ENCODE data around the gene PPP1CC.
A peak's percentile ranks its signal among the peaks of the same experiment; 100 is the strongest.
"Not testable (repeated sequence)": the region's sequence is repeated elsewhere in the genome, so short reads cannot be mapped to it uniquely, and the experiment has no call there.

PPP1CC gene

GRCh38 chr12:110742718-110743570 lies at the start of gene PPP1CC:
TSS of gene PPP1CC (minus strand) at chr12:110742891. CDS start at chr12:110742707, 184 bp downstream.
- DNase-seq (ENCODE audit: low read depth): peak; percentile 91

- DNase-seq (ENCODE audit: low read depth): no peak
Measured at GRCh38 chr12:110791589-110791988, 48.9 kb upstream of the PPP1CC start.

GRCh38 chr12:110790301-110790700 lies 47.6 kb upstream of the PPP1CC start:
- peak; percentile 41 for DNase-seq (ENCODE audit: low read depth)

GRCh38 chr12:110786012-110786411 lies 43.3 kb upstream of the PPP1CC start:
- no peak for DNase-seq (ENCODE audit: low read depth)

GRCh38 chr12:110785240-110785639 lies 42.5 kb upstream of the PPP1CC start:
- no peak for DNase-seq (ENCODE audit: low read depth)

GRCh38 chr12:110782922-110783321 lies 40.2 kb upstream of the PPP1CC start:
- no peak for DNase-seq (ENCODE audit: low read depth)

- DNase-seq (ENCODE audit: low read depth): no peak
Measured at GRCh38 chr12:110782094-110782493, 39.4 kb upstream of the PPP1CC start.

- no peak for DNase-seq (ENCODE audit: low read depth)
Measured at GRCh38 chr12:110780448-110780847, 37.8 kb upstream of the PPP1CC start.

GRCh38 chr12:110778833-110779577 lies 36.3 kb upstream of the PPP1CC start:
- no peak for DNase-seq (ENCODE audit: low read depth)

- DNase-seq (ENCODE audit: low read depth): no peak
Measured at GRCh38 chr12:110776410-110776809, 33.7 kb upstream of the PPP1CC start.

- no peak for DNase-seq (ENCODE audit: low read depth)
Measured at GRCh38 chr12:110775997-110776396, 33.3 kb upstream of the PPP1CC start.

- DNase-seq (ENCODE audit: low read depth): no peak
Measured at GRCh38 chr12:110774824-110775223, 32.1 kb upstream of the PPP1CC start.

GRCh38 chr12:110768960-110769359 lies 26.3 kb upstream of the PPP1CC start:
- no peak for DNase-seq (ENCODE audit: low read depth)

- no peak for DNase-seq (ENCODE audit: low read depth)
Measured at GRCh38 chr12:110767863-110768262, 25.2 kb upstream of the PPP1CC start.

- no peak for DNase-seq (ENCODE audit: low read depth)
Measured at GRCh38 chr12:110766311-110767154, 23.8 kb upstream of the PPP1CC start.

GRCh38 chr12:110765572-110765971 lies 22.9 kb upstream of the PPP1CC start:
- DNase-seq (ENCODE audit: low read depth): not testable (repeated sequence)

- no peak for DNase-seq (ENCODE audit: low read depth)
Measured at GRCh38 chr12:110765111-110765510, 22.4 kb upstream of the PPP1CC start.

- no peak for DNase-seq (ENCODE audit: low read depth)
Measured at GRCh38 chr12:110763583-110763982, 20.9 kb upstream of the PPP1CC start.

GRCh38 chr12:110762891-110763290 lies 20.2 kb upstream of the PPP1CC start:
- no peak for DNase-seq (ENCODE audit: low read depth)

- DNase-seq (ENCODE audit: low read depth): no peak
Measured at GRCh38 chr12:110760204-110760609, 17.5 kb upstream of the PPP1CC start.

GRCh38 chr12:110758922-110759321 lies 16.2 kb upstream of the PPP1CC start:
- no peak for DNase-seq (ENCODE audit: low read depth)

GRCh38 chr12:110756611-110757010 lies 13.9 kb upstream of the PPP1CC start:
- no peak for DNase-seq (ENCODE audit: low read depth)

All from stromal cell of bone marrow (primary cell).